Mesodermal cell (in vitro differentiated cells): ENCODE data around the gene C16orf95.

Source experiments
- H3K27ac ChIP-seq: 2 replicates; pipeline ENCODE4 v1.7.0; 2013; ENCODE audit warnings: mild to moderate bottlenecking, low read depth, low read length, moderate library complexity; ENCODE audit not compliant: severe bottlenecking
- H3K36me3 ChIP-seq: 2 replicates; pipeline ENCODE4 v1.7.1; 2013; ENCODE audit warnings: mild to moderate bottlenecking, low read length, moderate library complexity; ENCODE audit not compliant: control insufficient read depth, insufficient read depth
- H3K4me1 ChIP-seq: one replicate; pipeline ENCODE4 v1.7.1; 2013; ENCODE audit warnings: mild to moderate bottlenecking, low read length; ENCODE audit not compliant: insufficient read depth, control insufficient read depth, poor library complexity, severe bottlenecking
- H3K4me3 ChIP-seq: 2 replicates; pipeline ENCODE4 v1.7.0; 2013; ENCODE audit warnings: low read length, control low read depth, mild to moderate bottlenecking; ENCODE audit not compliant: insufficient read depth, poor library complexity, severe bottlenecking; ENCODE audit errors: extremely low read depth
- H3K9me3 ChIP-seq: 2 replicates; pipeline ENCODE4 v1.7.1; 2013; ENCODE audit warnings: mild to moderate bottlenecking, low read length, moderate library complexity; ENCODE audit not compliant: control insufficient read depth
- whole genome bisulfite sequencing, 2 experiments: methylation state at CpG; one replicate each; pipeline ENCODE4 v1.1.5; 2013; ENCODE audit warnings: missing lambda C conversion rate in 2 of 2; ENCODE audit not compliant: insufficient coverage in 2 of 2; 5-methylcytosine and 5-hydroxymethylcytosine counted together

C16orf95 gene

DNA sequence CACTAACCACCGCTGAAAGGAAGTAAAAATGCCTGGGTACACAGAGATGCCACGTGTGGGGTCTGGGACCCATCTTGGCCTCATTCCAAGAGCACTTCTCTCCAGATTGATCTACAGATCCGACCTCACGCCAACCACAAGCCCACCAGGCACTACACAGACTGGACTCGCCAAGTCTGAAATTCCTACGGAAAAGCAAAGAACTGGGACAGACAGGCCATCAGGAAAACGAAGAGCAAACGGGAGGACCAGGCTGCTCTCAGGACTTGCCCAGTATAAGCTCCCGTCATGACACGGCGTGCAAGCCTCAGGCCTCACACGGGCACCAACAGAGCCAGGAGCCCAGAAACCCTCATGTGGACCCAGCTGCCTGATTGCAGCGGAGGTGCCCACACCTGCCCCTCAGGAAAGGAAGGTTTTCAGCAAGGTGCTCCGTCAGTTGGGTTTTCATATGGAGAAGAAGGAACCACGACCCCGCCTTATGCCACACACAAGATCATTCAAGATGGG is 20.1 kb upstream of the C16orf95 start:
- no peak overlapping the region for H3K4me3 ChIP-seq
- H3K4me1 ChIP-seq, result peaks cover under 1% of the 10 kb centered on the region
- H3K9me3 ChIP-seq, result no peaks in the 10 kb centered on the region
- no peak overlapping the region for H3K27ac ChIP-seq
- H3K36me3 ChIP-seq, result peaks cover 69% of the 10 kb centered on the region
- WGBS, 2 experiments, result 94 to 98% methylated on average over 9 to 14 of the region's 16 CpGs

DNA sequence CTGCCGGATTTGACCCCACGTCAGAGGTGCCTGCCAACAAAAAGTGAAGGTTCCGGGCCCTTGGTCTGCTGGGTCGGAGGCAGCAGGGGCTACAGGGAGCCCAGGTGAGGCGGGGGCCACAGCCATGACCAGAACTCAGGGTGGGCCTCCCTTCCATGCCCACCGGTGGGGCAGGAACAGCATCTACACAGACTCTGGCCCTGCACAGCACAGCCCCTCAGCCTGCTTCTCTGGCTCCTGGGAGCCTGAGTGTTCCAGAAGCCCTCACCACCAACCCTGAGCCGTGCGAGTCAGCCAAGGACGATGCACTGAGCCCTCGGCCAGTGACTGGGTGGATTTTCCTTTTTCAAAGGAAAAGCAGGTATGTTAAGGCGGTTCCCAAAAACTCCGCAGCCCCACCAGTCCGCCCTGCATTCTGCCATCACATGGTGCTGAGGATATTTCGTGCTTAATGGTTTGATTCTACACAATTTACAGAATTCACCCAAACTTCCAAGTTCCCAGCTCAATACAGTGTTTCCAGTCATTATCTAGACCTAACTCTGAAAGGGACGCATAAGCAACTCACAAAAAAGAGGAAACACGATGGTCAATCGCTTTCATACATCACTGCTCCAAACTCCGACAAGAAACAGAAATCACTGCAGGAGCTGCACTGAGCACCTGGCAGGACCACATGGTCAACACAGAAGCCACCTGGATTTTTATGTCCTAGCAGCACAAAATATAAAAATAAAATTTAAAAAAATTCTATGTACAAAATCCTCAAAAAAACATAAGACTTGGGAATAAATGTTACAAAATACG is 19.4 kb upstream of the C16orf95 start:
- H3K9me3 ChIP-seq, result no peaks in the 10 kb centered on the region
- no peak overlapping the region for H3K27ac ChIP-seq
- WGBS, 2 experiments, result 96 to 98% methylated on average over 14 to 15 of the region's 19 CpGs
- H3K4me1 ChIP-seq, result peaks cover 6% of the 10 kb centered on the region
- no peak overlapping the region for H3K4me3 ChIP-seq
- H3K36me3 ChIP-seq, result peaks cover 68% of the 10 kb centered on the region

DNA sequence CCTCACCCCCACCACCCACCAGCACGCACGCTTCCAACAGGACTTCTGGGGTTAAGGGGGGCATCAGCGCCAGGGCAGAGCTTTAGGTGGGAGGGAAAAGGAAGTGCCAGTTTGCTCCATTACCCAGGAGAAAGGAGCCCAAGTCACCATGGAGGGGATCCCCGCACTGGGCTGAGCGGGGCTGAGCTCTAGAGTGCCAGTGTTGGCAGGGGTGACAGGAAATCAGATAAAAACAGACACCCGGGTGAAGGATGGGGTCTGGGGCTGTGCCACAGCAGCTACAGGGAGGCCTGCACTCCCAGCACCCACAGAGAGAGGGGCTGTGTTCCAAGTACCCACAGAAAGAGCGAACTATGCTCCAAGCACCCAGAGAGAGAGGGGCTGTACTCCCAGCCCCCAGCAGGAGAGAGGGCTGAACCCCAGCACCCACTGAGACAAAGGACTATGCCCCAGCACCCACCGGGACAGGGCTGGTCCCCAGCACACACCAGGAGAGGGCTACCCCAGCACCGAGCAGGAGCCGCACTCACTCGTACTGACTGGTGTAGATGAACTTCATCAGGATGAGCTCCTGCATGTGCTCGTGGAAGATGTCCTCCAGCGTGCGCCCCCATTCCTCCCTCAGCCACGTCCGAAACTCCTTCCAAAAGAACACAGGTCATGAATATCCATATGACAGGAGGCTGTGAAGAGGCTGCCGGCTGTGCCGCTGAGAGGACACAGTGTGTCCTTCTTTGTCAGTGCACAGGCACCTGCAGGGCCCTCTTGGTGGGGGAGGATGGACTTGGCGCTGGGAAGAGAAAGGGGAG is 18.6 kb upstream of the C16orf95 start:
- Histone ChIP-seq H3K9me3 (no peaks in the 10 kb centered on the region), H3K27ac (no peak overlapping the region), H3K4me3 (no peak overlapping the region), H3K36me3 (peaks cover 69% of the 10 kb centered on the region), H3K4me1 (peaks cover 6% of the 10 kb centered on the region)
- 94 to 97% methylated on average over 8 to 17 of the region's 19 CpGs for WGBS, 2 experiments

DNA sequence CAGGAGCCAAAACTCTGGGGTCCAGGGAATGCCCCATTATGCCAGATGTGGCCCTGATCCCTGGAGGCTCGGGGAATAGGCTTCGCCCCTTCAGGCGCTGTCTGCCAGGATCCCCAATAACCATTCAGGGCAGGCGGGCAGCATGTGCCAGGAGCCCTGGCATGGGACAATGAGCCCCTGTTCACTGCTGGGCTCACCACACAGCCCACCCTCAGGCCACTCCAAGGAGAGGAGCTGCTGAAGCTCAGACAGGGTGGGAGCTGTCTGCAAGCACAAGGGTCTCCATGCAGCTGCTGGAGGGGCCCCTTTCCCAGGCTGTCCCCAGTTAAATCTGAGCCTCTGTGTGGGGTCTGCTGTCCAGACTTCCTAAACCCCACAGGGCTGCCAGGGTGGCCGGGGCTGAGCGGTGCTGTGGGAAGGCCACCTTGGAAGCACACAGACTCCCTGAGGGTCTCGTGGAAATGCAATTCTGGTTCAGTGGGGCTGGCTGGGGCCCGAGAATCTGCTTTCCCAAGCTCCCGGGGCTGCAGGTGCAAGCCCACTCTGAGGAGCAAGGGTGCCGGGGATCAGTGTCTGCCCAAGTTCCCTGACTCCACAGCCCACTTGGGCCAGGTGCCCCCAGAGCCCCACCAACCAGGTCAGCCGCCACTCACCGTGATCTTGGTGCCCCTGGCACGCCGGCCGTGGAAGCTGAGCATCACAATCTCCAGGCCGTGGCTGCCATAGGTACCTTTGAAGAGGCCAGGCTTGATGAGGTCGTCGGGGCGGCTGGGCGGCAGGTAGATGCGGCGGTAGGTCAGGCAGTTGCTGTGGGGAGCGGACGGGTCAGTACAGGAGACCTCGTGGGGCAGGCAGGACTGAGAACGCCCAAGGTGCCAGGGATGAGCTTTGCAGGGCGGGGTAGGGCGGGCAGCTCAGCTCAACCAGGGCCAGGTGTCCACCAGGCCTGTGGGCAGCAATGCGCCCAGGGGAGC is 17.7 kb upstream of the C16orf95 start:
- WGBS, 2 experiments, result 92 to 93% methylated on average over 24 to 28 of the region's 29 CpGs
- Histone ChIP-seq H3K4me3 (no peak overlapping the region), H3K27ac (no peak overlapping the region), H3K4me1 (peaks cover 6% of the 10 kb centered on the region), H3K9me3 (no peaks in the 10 kb centered on the region), H3K36me3 (peaks cover 68% of the 10 kb centered on the region)

DNA sequence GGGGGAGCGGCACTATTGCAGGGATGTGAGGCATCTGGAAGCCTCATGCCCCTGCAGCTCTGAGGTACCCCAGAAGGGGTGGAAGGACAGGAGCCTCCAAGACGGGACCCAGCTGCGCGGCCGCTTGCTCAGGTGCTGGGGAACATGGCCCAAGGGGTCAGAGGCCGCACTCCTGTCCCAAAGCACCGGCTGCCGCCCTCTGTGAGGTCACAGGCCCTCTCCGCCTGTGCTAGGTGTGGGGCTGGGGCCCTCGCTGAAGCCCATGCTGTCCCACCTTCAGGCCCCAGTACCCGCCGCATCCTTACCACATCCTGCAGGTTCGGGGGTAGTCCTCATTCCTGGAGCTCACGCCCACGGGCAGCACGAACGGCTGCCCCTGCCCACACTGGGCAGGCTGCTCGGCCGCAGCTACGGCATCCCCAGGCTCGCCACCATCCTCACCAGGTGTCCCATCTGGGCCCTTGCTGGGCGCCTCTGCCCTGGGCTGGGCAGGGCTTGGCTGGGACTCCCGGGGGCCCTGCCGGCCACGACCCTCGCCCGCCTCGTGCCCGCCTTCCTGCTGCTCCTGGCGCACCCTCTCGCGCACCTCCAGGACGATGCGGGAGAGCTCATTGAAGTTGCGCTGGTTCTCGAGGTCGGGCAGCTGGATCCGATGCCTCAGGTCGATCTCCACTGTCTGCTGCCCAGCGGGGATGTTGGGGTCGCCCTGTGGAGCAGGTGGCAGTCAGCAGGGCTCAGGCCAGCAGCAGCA is 16.6 kb upstream of the C16orf95 start:
- WGBS, 2 experiments, result 93 to 97% methylated on average over 37 to 41 of the region's 41 CpGs
- peaks cover 6% of the 10 kb centered on the region for H3K4me1 ChIP-seq
- H3K36me3 ChIP-seq, result peaks cover 62% of the 10 kb centered on the region
- no peak overlapping the region for H3K4me3 ChIP-seq
- no peak overlapping the region for H3K27ac ChIP-seq
- H3K9me3 ChIP-seq, result no peaks in the 10 kb centered on the region

DNA sequence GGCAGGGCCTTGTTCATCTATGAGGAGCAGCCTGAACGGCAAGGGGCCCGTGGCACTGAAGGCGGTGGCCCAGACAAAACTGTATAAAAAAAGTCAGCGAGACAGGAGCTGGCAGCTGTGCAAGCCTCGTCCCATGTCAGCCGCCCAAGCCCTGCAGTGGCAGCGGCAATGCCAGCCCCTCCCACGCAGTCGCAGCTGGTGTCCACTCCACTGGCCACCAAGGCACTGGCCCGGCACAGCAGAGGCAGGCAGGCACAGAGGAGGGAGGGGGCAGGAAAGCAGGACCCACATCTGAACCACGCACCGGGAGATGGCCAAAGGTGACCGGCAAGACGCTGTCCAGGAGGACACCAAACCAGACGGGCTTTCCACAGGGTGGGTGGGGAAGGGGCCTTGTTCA is 15.9 kb upstream of the C16orf95 start:
- 95 to 96% methylated on average over 12 to 15 of the region's 15 CpGs for WGBS, 2 experiments
- Histone ChIP-seq H3K27ac (no peak overlapping the region), H3K9me3 (no peaks in the 10 kb centered on the region), H3K4me3 (no peak overlapping the region), H3K36me3 (peaks cover 58% of the 10 kb centered on the region), H3K4me1 (peaks cover 6% of the 10 kb centered on the region)

DNA sequence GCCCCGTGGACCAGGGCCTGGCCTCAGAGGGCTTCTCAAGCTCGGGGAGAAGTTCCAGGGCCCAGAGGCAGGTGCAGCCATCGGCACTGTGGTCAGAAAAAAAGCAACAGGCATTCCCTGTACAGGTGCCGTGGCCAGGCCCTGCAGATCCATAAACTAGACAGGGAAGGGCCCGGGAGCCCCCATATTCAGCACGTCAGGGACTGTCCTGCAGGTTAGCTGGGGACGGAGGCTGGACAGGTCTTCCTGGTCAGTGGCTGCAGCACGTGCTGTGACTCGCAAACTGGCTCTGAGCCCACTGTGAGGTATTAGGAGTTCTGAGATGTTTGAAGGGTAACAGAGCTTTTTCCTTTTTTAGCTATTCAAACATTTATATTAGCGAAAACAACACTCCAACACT is 15.0 kb upstream of the C16orf95 start:
- Histone ChIP-seq H3K36me3 (peaks cover 58% of the 10 kb centered on the region), H3K9me3 (no peaks in the 10 kb centered on the region), H3K27ac (no peak overlapping the region), H3K4me3 (no peak overlapping the region), H3K4me1 (peaks cover 6% of the 10 kb centered on the region)
- 86 to 96% methylated on average over 7 to 8 of the region's 10 CpGs for WGBS, 2 experiments

DNA sequence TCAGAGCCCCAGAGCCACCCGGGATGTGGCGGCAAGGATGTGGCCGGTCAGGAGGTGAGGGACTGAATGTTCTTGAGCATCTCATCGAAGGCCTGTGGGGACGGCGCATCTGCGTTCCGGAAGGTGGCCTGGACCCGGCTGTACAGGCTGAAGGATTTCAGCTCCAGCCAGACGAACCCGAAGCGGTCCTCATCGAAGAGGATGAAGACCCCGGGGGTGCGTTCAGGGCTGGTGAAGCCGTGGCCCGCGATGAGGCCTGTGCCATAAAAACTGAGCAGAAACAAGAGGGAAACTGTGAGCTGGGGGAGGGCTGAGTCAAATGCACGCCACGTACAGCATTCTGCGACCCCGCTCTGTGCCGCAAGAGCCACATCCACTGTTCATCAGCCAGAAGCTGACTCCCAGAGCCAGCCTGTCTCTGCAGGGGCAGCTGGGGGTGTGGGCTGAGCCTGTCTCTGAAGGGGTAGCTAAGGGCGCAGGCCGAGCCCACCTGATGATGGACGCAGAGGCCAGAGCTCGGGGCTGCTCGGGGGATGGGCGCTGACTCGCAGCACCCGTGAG is 14.1 kb upstream of the C16orf95 start:
- Histone ChIP-seq H3K4me3 (no peak overlapping the region), H3K36me3 (peaks cover 52% of the 10 kb centered on the region), H3K27ac (no peak overlapping the region), H3K4me1 (peaks cover 12% of the 10 kb centered on the region), H3K9me3 (no peaks in the 10 kb centered on the region)
- 94 to 95% methylated on average over 26 to 31 of the region's 31 CpGs for WGBS, 2 experiments

DNA sequence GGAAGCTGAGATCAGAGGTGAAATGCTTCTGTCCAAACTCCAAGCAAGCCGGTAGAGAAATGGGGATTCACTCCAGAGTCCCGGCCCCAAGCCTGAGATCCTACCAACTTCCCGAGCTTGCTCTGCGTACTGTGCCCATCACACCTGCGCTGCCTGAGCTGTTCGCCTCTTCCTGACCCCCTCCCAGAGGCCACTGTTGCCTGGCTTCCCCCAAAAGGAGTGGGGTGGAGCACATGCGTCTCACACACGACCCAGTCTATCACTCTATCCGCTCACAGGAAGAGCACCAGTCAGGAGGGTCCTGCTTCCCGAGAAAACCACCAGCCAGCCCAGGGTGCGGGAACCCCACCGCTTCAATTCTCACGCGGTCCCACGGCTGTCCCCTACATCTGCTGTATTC is 13.5 kb upstream of the C16orf95 start:
- 84 to 89% methylated on average over 13 to 14 of the region's 15 CpGs for WGBS, 2 experiments
- no peak overlapping the region for H3K27ac ChIP-seq
- no peaks in the 10 kb centered on the region for H3K9me3 ChIP-seq
- peaks cover 45% of the 10 kb centered on the region for H3K36me3 ChIP-seq
- H3K4me1 ChIP-seq, result peaks cover 18% of the 10 kb centered on the region
- H3K4me3 ChIP-seq, result no peak overlapping the region
